ENCODE results near the gene ZNF740. TPM values are rescaled to one million over a fixed set of nuclear protein-coding genes. Genes with fewer than 3 reads are reported as not detected.
A peak's percentile ranks its signal among the peaks of the same experiment; 100 is the strongest.
"Not testable (repeated sequence)": the region's sequence is repeated elsewhere in the genome, so short reads cannot be mapped to it uniquely, and the experiment has no call there.

The ZNF740 gene
- total RNA-seq, 3 donors from 2014 or later, result 17.9 to 22.0 (median 19.3) TPM

GRCh38 chr12:53159195-53159839 lies 21.2 kb upstream of the ZNF740 start:
- H3K4me3 ChIP-seq, result no peak overlapping the region
- intact Hi-C loops (cut with DNase I; ENCODE audit: low total_unique reads), result loop anchor here (5.0 kb wide), 1 partner anchor 53 kb away; no protein-coding TSS in a partner anchor
- H3K36me3 ChIP-seq, result no peaks in the 10 kb centered on the region
- peak; percentile 75 to 88 for DNase-seq (ENCODE audit: low spot score in 2 of 2)
- TF ChIP-seq POLR2A (IDR thresholded peaks at IDR 0.05) (no peak), CTCF (IDR thresholded peaks at IDR 0.05) (peak; percentile 96 to 99 (median 98)), POLR2AphosphoS5 (IDR thresholded peaks at IDR 0.05) (peak in 1 of 3 donors; percentile 41)
- H3K4me1 ChIP-seq, result no peaks in the 10 kb centered on the region
- no peaks in the 10 kb centered on the region for H3K27me3 ChIP-seq
- H3K9me3 ChIP-seq, result no peaks in the 10 kb centered on the region
- peak overlapping the region in 1 of 2 donors; percentile 6 for H3K27ac ChIP-seq

- intact Hi-C loops (cut with DNase I; ENCODE audit: low total_unique reads), result loop anchor here (5.0 kb wide), 1 partner anchor 52 kb away; no protein-coding TSS in a partner anchor
- H3K4me3 ChIP-seq, result no peak overlapping the region
- H3K36me3 ChIP-seq, result no peaks in the 10 kb centered on the region
- no peaks in the 10 kb centered on the region for H3K4me1 ChIP-seq
- no peaks in the 10 kb centered on the region for H3K27me3 ChIP-seq
- H3K9me3 ChIP-seq, result no peaks in the 10 kb centered on the region
- TF ChIP-seq POLR2AphosphoS5 (IDR thresholded peaks at IDR 0.05) (no peak), CTCF (IDR thresholded peaks at IDR 0.05) (no peak), POLR2A (IDR thresholded peaks at IDR 0.05) (no peak)
- no peak overlapping the region for H3K27ac ChIP-seq
- no peak for DNase-seq (ENCODE audit: low spot score in 2 of 2)
Measured at GRCh38 chr12:53160000-53160399, 20.5 kb upstream of the ZNF740 start.

- Histone ChIP-seq H3K36me3 (no peaks in the 10 kb centered on the region), H3K9me3 (no peaks in the 10 kb centered on the region), H3K4me3 (no peak overlapping the region), H3K27me3 (no peaks in the 10 kb centered on the region), H3K27ac (no peak overlapping the region), H3K4me1 (no peaks in the 10 kb centered on the region)
- TF ChIP-seq POLR2A (IDR thresholded peaks at IDR 0.05) (no peak), POLR2AphosphoS5 (IDR thresholded peaks at IDR 0.05) (no peak), CTCF (IDR thresholded peaks at IDR 0.05) (no peak)
- no peak for DNase-seq (ENCODE audit: low spot score in 2 of 2)
- intact Hi-C loops (cut with DNase I; ENCODE audit: low total_unique reads), result no loop called here
Measured at GRCh38 chr12:53160673-53161072, 19.8 kb upstream of the ZNF740 start.

GRCh38 chr12:53161119-53161911 lies 19.2 kb upstream of the ZNF740 start:
- Histone ChIP-seq H3K36me3 (no peaks in the 10 kb centered on the region), H3K4me1 (no peaks in the 10 kb centered on the region), H3K27ac (no peak overlapping the region), H3K9me3 (no peaks in the 10 kb centered on the region), H3K27me3 (no peaks in the 10 kb centered on the region), H3K4me3 (no peak overlapping the region)
- no peak for DNase-seq (ENCODE audit: low spot score in 2 of 2)
- intact Hi-C loops (cut with DNase I; ENCODE audit: low total_unique reads), result no loop called here
- TF ChIP-seq CTCF (IDR thresholded peaks at IDR 0.05), result no peak
- TF ChIP-seq POLR2A (IDR thresholded peaks at IDR 0.05), result no peak
- no peak for TF ChIP-seq POLR2AphosphoS5 (IDR thresholded peaks at IDR 0.05)

- H3K9me3 ChIP-seq; DNase-seq (ENCODE audit: low spot score in 2 of 2); H3K27ac ChIP-seq; intact Hi-C loops (cut with DNase I; ENCODE audit: low total_unique reads); H3K36me3 ChIP-seq; H3K27me3 ChIP-seq; H3K4me1 ChIP-seq; H3K4me3 ChIP-seq: not testable (repeated sequence)
Measured at GRCh38 chr12:53163008-53163407, 17.5 kb upstream of the ZNF740 start.
